Dedifferentiated amniotic fluid mesenchymal stem cell (primary cell): Measurements from ENCODE around the gene DHX9.
"Not testable (repeated sequence)": the region's sequence is repeated elsewhere in the genome, so short reads cannot be mapped to it uniquely, and the experiment has no call there.

ENCODE experiments used
- DNase-seq: peaks from one replicate; pipeline ENCODE4 v3.0.0-alpha.2; 2016; ENCODE audit errors: extremely low spot score

The DHX9 gene

GRCh38 chr1:182888736-182889531 is 49.8 kb downstream of the DHX9 start:
- DNase-seq, result no peak

GRCh38 chr1:182889997-182890396 is 50.9 kb downstream of the DHX9 start:
- no peak for DNase-seq

- no peak for DNase-seq
Observed at GRCh38 chr1:182890927-182891610, 51.9 kb downstream of the DHX9 start.

- no peak for DNase-seq
Observed at GRCh38 chr1:182897696-182898095, 58.5 kb downstream of the DHX9 start.

GRCh38 chr1:182901946-182902345 is 62.8 kb downstream of the DHX9 start:
- DNase-seq, result not testable (repeated sequence)

GRCh38 chr1:182905321-182905720 is 66.2 kb downstream of the DHX9 start:
- no peak for DNase-seq

GRCh38 chr1:182909578-182909977 is 70.4 kb downstream of the DHX9 start:
- DNase-seq, result no peak

- DNase-seq, result no peak
Observed at GRCh38 chr1:182910143-182910542, 71.0 kb downstream of the DHX9 start.

GRCh38 chr1:182913401-182913800 is 74.3 kb downstream of the DHX9 start:
- DNase-seq, result no peak

GRCh38 chr1:182917378-182917777 is 78.2 kb downstream of the DHX9 start:
- no peak for DNase-seq

- no peak for DNase-seq
Observed at GRCh38 chr1:182925661-182926060, 86.5 kb downstream of the DHX9 start.

GRCh38 chr1:182927693-182928433 is 88.7 kb downstream of the DHX9 start:
- no peak for DNase-seq

- no peak for DNase-seq
Observed at GRCh38 chr1:182930985-182931384, 91.8 kb downstream of the DHX9 start.

GRCh38 chr1:182935716-182936115 is 96.6 kb downstream of the DHX9 start:
- no peak for DNase-seq
